Liver (tissue), 9 donors: ENCODE data around the gene ALDH16A1. TPM values are rescaled to one million over a fixed set of nuclear protein-coding genes. Genes with fewer than 3 reads are reported as not detected.

Experiments used
- DNase-seq: peaks from one replicate; pipeline ENCODE4 v3.0.0-alpha.2; 2017; ENCODE audit warnings: low spot score
- H3K27ac ChIP-seq, 2 donors: one replicate each; pipeline ENCODE4 v1.7.0; 2013; ENCODE audit warnings: inconsistent platforms in 2 of 2, low read length in 2 of 2, control low read depth in 1 of 2, low read depth in 1 of 2, mild to moderate bottlenecking in 1 of 2
- H3K27me3 ChIP-seq, 4 donors: one replicate each; pipeline versions ENCODE4 v1.6.1 to v1.7.0; 2013; ENCODE audit warnings: low read length in 3 of 4, inconsistent platforms in 1 of 4, mild to moderate bottlenecking in 1 of 4, moderate library complexity in 1 of 4; ENCODE audit not compliant: control insufficient read depth in 4 of 4, insufficient read depth in 4 of 4
- H3K36me3 ChIP-seq, 4 donors: one replicate each; pipeline versions ENCODE4 v1.6.1 to v1.7.0; 2013; ENCODE audit warnings: low read length in 3 of 4, mild to moderate bottlenecking in 3 of 4, low read depth in 1 of 4, moderate library complexity in 1 of 4; ENCODE audit not compliant: control insufficient read depth in 4 of 4, insufficient read depth in 3 of 4
- H3K4me1 ChIP-seq, 4 donors: one replicate each; pipeline versions ENCODE4 v1.6.1 to v1.7.0; 2013; ENCODE audit warnings: low read length in 3 of 4, mild to moderate bottlenecking in 3 of 4, moderate library complexity in 1 of 4; ENCODE audit not compliant: control insufficient read depth in 4 of 4, insufficient read depth in 4 of 4
- H3K4me3 ChIP-seq, 3 donors: one replicate each; pipeline versions ENCODE4 v1.6.1 to v1.7.0; 2013; ENCODE audit warnings: low read length in 3 of 3, control low read depth in 1 of 3, low read depth in 1 of 3, mild to moderate bottlenecking in 1 of 3
- H3K9ac ChIP-seq, 2 donors: one replicate each; pipeline ENCODE4 v1.7.0; 2013; ENCODE audit warnings: low read length in 2 of 2, mild to moderate bottlenecking in 2 of 2, moderate library complexity in 2 of 2, control low read depth in 1 of 2, low read depth in 1 of 2
- H3K9me3 ChIP-seq, 4 donors: one replicate each; pipeline versions ENCODE4 v1.6.1 to v1.7.0; 2013; ENCODE audit warnings: low read length in 3 of 4; ENCODE audit not compliant: control insufficient read depth in 4 of 4
- EGR1 ChIP-seq, 2 donors: IDR thresholded peaks; 2 replicates each; pipeline ENCODE4 v1.6.1; 2016 to 2018; ENCODE audit warnings: antibody characterized with exemption in 2 of 2, low read depth in 2 of 2
- FOXA2 ChIP-seq: IDR thresholded peaks from 2 replicates; pipeline ENCODE4 v1.6.1; 2016; ENCODE audit warnings: antibody characterized with exemption
- GABPA ChIP-seq, 2 donors: IDR thresholded peaks in 1 of 2; conservative IDR thresholded peaks in 1 of 2; 2 replicates each; pipeline ENCODE4 v1.6.1; 2016; ENCODE audit warnings: antibody characterized with exemption in 2 of 2, mild to moderate bottlenecking in 1 of 2, moderate library complexity in 1 of 2
- HNF4A ChIP-seq, 2 donors: conservative IDR thresholded peaks; 2 replicates each; pipeline ENCODE4 v1.6.1; 2016; ENCODE audit warnings: antibody characterized with exemption in 2 of 2, mild to moderate bottlenecking in 2 of 2
- HNF4G ChIP-seq: IDR thresholded peaks from 2 replicates; pipeline ENCODE4 v1.6.1; 2016; ENCODE audit warnings: antibody characterized with exemption
- JUND ChIP-seq, 2 donors: IDR thresholded peaks; 2 replicates each; pipeline ENCODE4 v1.6.1; 2016; ENCODE audit warnings: antibody characterized with exemption in 2 of 2
- MAX ChIP-seq: IDR thresholded peaks from 2 replicates; pipeline ENCODE4 v1.6.1; 2016; ENCODE audit warnings: antibody characterized with exemption
- NR2F2 ChIP-seq: IDR thresholded peaks from 2 replicates; pipeline ENCODE4 v1.6.1; 2016; ENCODE audit warnings: antibody characterized with exemption
- RAD21 ChIP-seq, 2 donors: IDR thresholded peaks; 2 replicates each; pipeline ENCODE4 v1.6.1; 2016; ENCODE audit warnings: antibody characterized with exemption in 2 of 2, mild to moderate bottlenecking in 2 of 2
- RXRA ChIP-seq, 2 donors: IDR thresholded peaks; 2 replicates each; pipeline ENCODE4 v1.6.1; 2017 to 2018; ENCODE audit warnings: antibody characterized with exemption in 2 of 2, mild to moderate bottlenecking in 1 of 2
- SP1 ChIP-seq: IDR thresholded peaks from 2 replicates; pipeline ENCODE4 v1.6.1; 2018; ENCODE audit warnings: antibody characterized with exemption, mild to moderate bottlenecking
- YY1 ChIP-seq: IDR thresholded peaks from 2 replicates; pipeline ENCODE4 v1.6.1; 2016; ENCODE audit warnings: antibody characterized with exemption, mild to moderate bottlenecking
- WGBS: extraction: QIAGEN DNeasy Blood & Tissue Kit; methylation state at CpG from one replicate; pipeline ENCODE4 v1.1.7; 2013; 5-methylcytosine and 5-hydroxymethylcytosine counted together
- polyA plus RNA-seq, 2 donors: library from polyadenylated mRNA; stranded (reverse) in 1 of 2; unstranded in 1 of 2; fragments of 200-250 nt in 1 of 2; fragments of >200 nt in 1 of 2; fragmentation: Nextera tagmentation in 1 of 2; extraction: Ambion mirVana in 1 of 2; gene quantifications; one replicate each; pipeline versions ENCODE4 v1.2.1 to v1.2.3, GENCODE V29; 2013 to 2015
- total RNA-seq, 2 donors: library from RNA; depleted of rRNA; stranded (reverse); fragments of >200 nt; gene quantifications; one replicate each; pipeline ENCODE4 v1.2.3, GENCODE V29; 2014
- TF ChIP-seq, protein P1 (sequence below): fragments of 150-350 bp; IDR thresholded peaks from 2 replicates; pipeline ENCODE4 v1.5.1; 2017; ENCODE audit warnings: improper control_type of control experiment, low read depth, low read length; ENCODE audit not compliant: missing input control
- TF ChIP-seq, protein P2 (sequence below): IDR thresholded peaks from 2 replicates; pipeline ENCODE4 v1.6.1; 2016; ENCODE audit warnings: antibody characterized with exemption
- TF ChIP-seq, protein P3 (sequence below): IDR thresholded peaks from 2 replicates; pipeline ENCODE4 v1.6.1; 2016; ENCODE audit warnings: antibody characterized with exemption, mild to moderate bottlenecking
- donor health status: healthy.
- donor health status: healthy.
- donor health status: healthy.
- donor health status: healthy.
- donor health status: healthy.

Gene ALDH16A1
- total and polyA plus RNA-seq, 4 donors: 5.2 to 35.8 (median 21.5) TPM

GRCh38 chr19:49407482-49408015 is 45.5 kb upstream of the ALDH16A1 start:
- DNase-seq: no peak
- H3K27me3 ChIP-seq: peaks cover 0 to 2% (median 0%) of the 10 kb centered on the region in 4 donors
- H3K27ac ChIP-seq: no peak overlapping the region

DNA sequence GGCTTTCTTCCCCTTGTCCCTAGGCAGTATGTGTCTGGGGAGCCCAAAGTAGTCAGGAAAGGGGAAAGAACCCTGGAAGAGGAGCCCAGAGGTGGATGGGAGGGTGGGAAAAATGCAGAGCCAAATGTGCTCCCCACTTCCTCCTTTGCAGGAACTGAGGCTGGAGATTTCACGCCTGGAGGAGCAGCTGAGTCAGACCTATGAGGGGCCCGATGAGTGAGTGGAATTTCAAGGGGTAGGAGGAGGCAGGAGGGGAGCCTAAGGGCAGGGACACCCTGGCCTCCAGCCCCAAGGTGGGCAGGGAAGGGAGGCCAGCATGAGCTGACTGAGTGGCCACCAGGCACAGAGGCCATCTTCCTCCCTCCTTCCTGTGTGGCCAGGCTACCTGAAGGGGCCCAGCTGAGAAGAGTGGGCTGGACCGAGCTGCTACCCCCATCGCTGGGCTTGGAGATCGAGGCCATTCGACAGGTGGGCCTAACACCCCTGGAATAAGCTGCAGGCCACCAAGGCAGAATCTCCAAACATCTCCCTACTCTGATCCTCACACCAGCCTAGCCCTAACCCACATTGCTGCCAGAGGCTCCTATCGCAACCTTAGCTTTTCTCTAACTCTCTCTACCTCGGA is 44.1 kb upstream of the ALDH16A1 start:
- WGBS: 77% methylated on average over 8 of the region's 8 CpGs
- Histone ChIP-seq H3K4me1 (no peaks in the 10 kb centered on the region), H3K9ac (no peak overlapping the region), H3K27me3 (peaks cover 0 to 2% (median 0%) of the 10 kb centered on the region in 4 donors), H3K4me3 (no peak overlapping the region), H3K36me3 (no peaks in the 10 kb centered on the region), H3K27ac (no peak overlapping the region), H3K9me3 (no peaks in the 10 kb centered on the region)
- no peak for DNase-seq
- TF ChIP-seq JUND (IDR thresholded peaks at IDR 0.05) (no peak), NR2F2 (no peak), GABPA (IDR thresholded peaks at IDR 0.05 in 1 of 2, conservative IDR thresholded peaks at IDR 0.05 in 1 of 2) (no peak), YY1 (no peak), SP1 (no peak), HNF4A (conservative IDR thresholded peaks at IDR 0.05) (no peak), HNF4G (no peak), RAD21 (IDR thresholded peaks at IDR 0.05) (no peak), RXRA (IDR thresholded peaks at IDR 0.05) (no peak)

More at GRCh38 chr19:49407482-49408015, 45.5 kb upstream of the ALDH16A1 start:
- no peaks in the 10 kb centered on the region for H3K4me1 ChIP-seq
- 85% methylated on average over 16 of the region's 16 CpGs for WGBS
- no peak overlapping the region for H3K4me3 ChIP-seq
- H3K9ac ChIP-seq: no peak overlapping the region
- no peaks in the 10 kb centered on the region for H3K9me3 ChIP-seq
- no peaks in the 10 kb centered on the region for H3K36me3 ChIP-seq
- TF ChIP-seq, protein P1, sequence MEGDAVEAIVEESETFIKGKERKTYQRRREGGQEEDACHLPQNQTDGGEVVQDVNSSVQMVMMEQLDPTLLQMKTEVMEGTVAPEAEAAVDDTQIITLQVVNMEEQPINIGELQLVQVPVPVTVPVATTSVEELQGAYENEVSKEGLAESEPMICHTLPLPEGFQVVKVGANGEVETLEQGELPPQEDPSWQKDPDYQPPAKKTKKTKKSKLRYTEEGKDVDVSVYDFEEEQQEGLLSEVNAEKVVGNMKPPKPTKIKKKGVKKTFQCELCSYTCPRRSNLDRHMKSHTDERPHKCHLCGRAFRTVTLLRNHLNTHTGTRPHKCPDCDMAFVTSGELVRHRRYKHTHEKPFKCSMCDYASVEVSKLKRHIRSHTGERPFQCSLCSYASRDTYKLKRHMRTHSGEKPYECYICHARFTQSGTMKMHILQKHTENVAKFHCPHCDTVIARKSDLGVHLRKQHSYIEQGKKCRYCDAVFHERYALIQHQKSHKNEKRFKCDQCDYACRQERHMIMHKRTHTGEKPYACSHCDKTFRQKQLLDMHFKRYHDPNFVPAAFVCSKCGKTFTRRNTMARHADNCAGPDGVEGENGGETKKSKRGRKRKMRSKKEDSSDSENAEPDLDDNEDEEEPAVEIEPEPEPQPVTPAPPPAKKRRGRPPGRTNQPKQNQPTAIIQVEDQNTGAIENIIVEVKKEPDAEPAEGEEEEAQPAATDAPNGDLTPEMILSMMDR: no peak
- TF ChIP-seq MAX: no peak
- TF ChIP-seq EGR1 (IDR thresholded peaks at IDR 0.05; ENCODE audit: low read depth in 2 of 2): no peak
- TF ChIP-seq SP1: no peak
- no peak for TF ChIP-seq FOXA2

DNA sequence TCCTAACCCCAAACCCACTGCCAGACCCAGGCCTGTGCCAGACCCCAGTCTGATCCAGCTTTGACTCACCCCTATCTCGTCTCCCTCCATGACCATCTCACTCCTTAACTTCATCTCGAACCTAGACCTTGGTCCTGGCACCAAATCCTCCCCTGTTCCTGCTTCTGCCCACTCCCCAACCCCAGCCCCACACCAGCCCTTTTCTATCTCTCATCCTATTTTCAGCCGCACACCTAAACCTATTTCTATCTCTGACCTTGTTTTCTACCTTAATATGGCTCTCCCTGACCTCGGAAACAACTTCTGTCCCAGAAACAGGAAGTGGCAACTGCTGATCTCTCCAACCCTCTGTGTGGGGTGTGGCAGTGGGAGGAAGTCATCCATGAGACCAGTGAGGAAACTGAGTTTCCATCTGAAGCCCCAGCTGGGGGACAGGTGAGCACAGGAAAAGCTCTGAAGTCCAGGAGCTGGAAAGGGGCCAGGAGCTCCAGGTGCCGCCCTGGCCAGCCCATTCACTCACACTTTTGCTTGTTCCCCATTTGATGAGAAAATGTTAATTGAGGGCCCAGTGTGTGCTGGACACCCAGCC is 43.5 kb upstream of the ALDH16A1 start:
- Histone ChIP-seq H3K9me3 (no peaks in the 10 kb centered on the region), H3K36me3 (no peaks in the 10 kb centered on the region), H3K27ac (no peak overlapping the region), H3K4me3 (no peak overlapping the region), H3K4me1 (no peaks in the 10 kb centered on the region), H3K27me3 (peaks cover 0 to 2% (median 0%) of the 10 kb centered on the region in 4 donors), H3K9ac (no peak overlapping the region)
- WGBS: 77% methylated on average over 5 of the region's 5 CpGs
- TF ChIP-seq RXRA (IDR thresholded peaks at IDR 0.05) (no peak), EGR1 (IDR thresholded peaks at IDR 0.05; ENCODE audit: low read depth in 2 of 2) (no peak), HNF4A (conservative IDR thresholded peaks at IDR 0.05) (no peak), SP1 (no peak)
- TF ChIP-seq, protein P2, sequence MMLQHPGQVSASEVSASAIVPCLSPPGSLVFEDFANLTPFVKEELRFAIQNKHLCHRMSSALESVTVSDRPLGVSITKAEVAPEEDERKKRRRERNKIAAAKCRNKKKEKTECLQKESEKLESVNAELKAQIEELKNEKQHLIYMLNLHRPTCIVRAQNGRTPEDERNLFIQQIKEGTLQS: no peak
- TF ChIP-seq, protein P3, sequence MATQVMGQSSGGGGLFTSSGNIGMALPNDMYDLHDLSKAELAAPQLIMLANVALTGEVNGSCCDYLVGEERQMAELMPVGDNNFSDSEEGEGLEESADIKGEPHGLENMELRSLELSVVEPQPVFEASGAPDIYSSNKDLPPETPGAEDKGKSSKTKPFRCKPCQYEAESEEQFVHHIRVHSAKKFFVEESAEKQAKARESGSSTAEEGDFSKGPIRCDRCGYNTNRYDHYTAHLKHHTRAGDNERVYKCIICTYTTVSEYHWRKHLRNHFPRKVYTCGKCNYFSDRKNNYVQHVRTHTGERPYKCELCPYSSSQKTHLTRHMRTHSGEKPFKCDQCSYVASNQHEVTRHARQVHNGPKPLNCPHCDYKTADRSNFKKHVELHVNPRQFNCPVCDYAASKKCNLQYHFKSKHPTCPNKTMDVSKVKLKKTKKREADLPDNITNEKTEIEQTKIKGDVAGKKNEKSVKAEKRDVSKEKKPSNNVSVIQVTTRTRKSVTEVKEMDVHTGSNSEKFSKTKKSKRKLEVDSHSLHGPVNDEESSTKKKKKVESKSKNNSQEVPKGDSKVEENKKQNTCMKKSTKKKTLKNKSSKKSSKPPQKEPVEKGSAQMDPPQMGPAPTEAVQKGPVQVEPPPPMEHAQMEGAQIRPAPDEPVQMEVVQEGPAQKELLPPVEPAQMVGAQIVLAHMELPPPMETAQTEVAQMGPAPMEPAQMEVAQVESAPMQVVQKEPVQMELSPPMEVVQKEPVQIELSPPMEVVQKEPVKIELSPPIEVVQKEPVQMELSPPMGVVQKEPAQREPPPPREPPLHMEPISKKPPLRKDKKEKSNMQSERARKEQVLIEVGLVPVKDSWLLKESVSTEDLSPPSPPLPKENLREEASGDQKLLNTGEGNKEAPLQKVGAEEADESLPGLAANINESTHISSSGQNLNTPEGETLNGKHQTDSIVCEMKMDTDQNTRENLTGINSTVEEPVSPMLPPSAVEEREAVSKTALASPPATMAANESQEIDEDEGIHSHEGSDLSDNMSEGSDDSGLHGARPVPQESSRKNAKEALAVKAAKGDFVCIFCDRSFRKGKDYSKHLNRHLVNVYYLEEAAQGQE: no peak
- DNase-seq: no peak
